Measurements from ENCODE around the gene RC3H1. TPM values are rescaled to one million over a fixed set of nuclear protein-coding genes. Genes with fewer than 3 reads are reported as not detected.

The RC3H1 gene
- 11.7 and 32.7 TPM in 2 replicates for total RNA-seq

GRCh38 chr1:174022080-174022975, at the start of gene RC3H1:
TSS of gene RC3H1 (minus strand) at chr1:174022357. CDS start at chr1:173992985, 29,372 bp downstream.

GRCh38 chr1:173917149-173917548, 105.0 kb downstream of the RC3H1 start, which contains the start of gene SERPINC1:
TSS of gene SERPINC1 (minus strand) at chr1:173917327. CDS start at chr1:173917259, 68 bp downstream.

Other genes starting within 250 kb of the RC3H1 start
- 15.1 and 16.4 TPM in 2 replicates for gene DARS2, start 197.7 kb downstream of the RC3H1 start, total RNA-seq
- gene CENPL, start 197.5 kb downstream of the RC3H1 start, total RNA-seq = 10.3 and 15.2 TPM in 2 replicates
- 268 and 287 TPM in 2 replicates for gene GAS5, start 154.4 kb downstream of the RC3H1 start, total RNA-seq
- gene ZBTB37, start 154.0 kb downstream of the RC3H1 start, total RNA-seq = 2.3 and 6.2 TPM in 2 replicates
- not detected in 2 replicates for gene SERPINC1, start 105.0 kb downstream of the RC3H1 start, total RNA-seq
- 17.3 and 38.7 TPM in 2 replicates for gene RABGAP1L, start 137.2 kb upstream of the RC3H1 start, total RNA-seq